GM10248 (cell line): Measurements from ENCODE around the gene BRD3.
"Not testable (repeated sequence)": the region's sequence is repeated elsewhere in the genome, so short reads cannot be mapped to it uniquely, and the experiment has no call there.

Source experiments
- CTCF ChIA-PET: fragments of 300-600 bp; sonication (Branson Sonifier 250); formaldehyde crosslinking; extraction: SDS; loops from one replicate; lab custom pipeline; 2021; ENCODE audit warnings: antibody characterized with exemption; lab: Yijun Ruan, JAX
- POLR2A ChIA-PET: fragments of 350-650 bp; sonication (Branson Sonifier 250); formaldehyde crosslinking; extraction: SDS; loops from one replicate; lab custom pipeline; 2020; ENCODE audit warnings: antibody characterized with exemption; lab: Yijun Ruan, JAX
- DNase-seq: peaks from one replicate; pipeline ENCODE4 v3.0.0; 2012; ENCODE audit errors: extremely low spot score
- CTCF ChIP-seq: IDR thresholded peaks from 2 replicates; pipeline ENCODE4 v1.5.1; 2012; ENCODE audit warnings: mild to moderate bottlenecking, low read depth; ENCODE audit errors: extremely low read depth, missing control alignments, control extremely low read depth

Gene BRD3

GRCh38 chr9:133991214-133991921, 76.5 kb downstream of the BRD3 start:
- CTCF ChIA-PET: interaction anchor here (0.6 to 1.3 kb wide), 6 partner anchors 11 to 210 kb away, joined by 3 to 4 read pairs (median 3); no protein-coding TSS in a partner anchor
- DNase-seq: no peak

GRCh38 chr9:133990366-133991213, 77.2 kb downstream of the BRD3 start:
- CTCF ChIA-PET: interaction anchor here (0.7 to 1.3 kb wide), 6 partner anchors 10 to 209 kb away, joined by 3 to 4 read pairs (median 3); no protein-coding TSS in a partner anchor
- no peak for TF ChIP-seq CTCF
- DNase-seq: no peak
- POLR2A ChIA-PET: interaction anchor here (0.6 to 1.2 kb wide), 2 partner anchors 16 to 22 kb away, joined by 3 read pairs; no protein-coding TSS in a partner anchor

More at GRCh38 chr9:133991214-133991921, 76.5 kb downstream of the BRD3 start:
- TF ChIP-seq CTCF: no peak
- POLR2A ChIA-PET: interaction anchor here (0.6 to 1.2 kb wide), 2 partner anchors 17 to 23 kb away, joined by 3 read pairs; no protein-coding TSS in a partner anchor

- TF ChIP-seq CTCF: no peak
- DNase-seq: no peak
- CTCF ChIA-PET: interaction anchor here (0.7 to 1.3 kb wide), 3 partner anchors 11 to 196 kb away, joined by 3 to 4 read pairs (median 3); no protein-coding TSS in a partner anchor
- POLR2A ChIA-PET: interaction anchor here (1.2 kb wide), 1 partner anchor 16 kb away, joined by 3 read pairs; no protein-coding TSS in a partner anchor
These were observed 78.0 kb downstream of the BRD3 start for GRCh38 chr9:133989625-133990365.

- ChIA-PET POLR2A (interaction anchor here (0.6 kb wide), 1 partner anchor 15 kb away, joined by 3 read pairs; no protein-coding TSS in a partner anchor), CTCF (interaction anchor here (0.6 to 1.0 kb wide), 3 partner anchors 27 to 206 kb away, joined by 3 read pairs; no protein-coding TSS in a partner anchor)
- not testable (repeated sequence) for DNase-seq
These were observed 79.1 kb downstream of the BRD3 start for GRCh38 chr9:133988771-133989170.

GRCh38 chr9:133987946-133988665, 79.7 kb downstream of the BRD3 start:
- CTCF ChIA-PET: interaction anchor here (0.9 to 1.8 kb wide), 3 partner anchors 11 to 194 kb away, joined by 3 read pairs; no protein-coding TSS in a partner anchor
- no peak for DNase-seq
- POLR2A ChIA-PET: no interaction called here
- no peak for TF ChIP-seq CTCF

GRCh38 chr9:133987446-133987788, 80.4 kb downstream of the BRD3 start:
- no peak for DNase-seq
- CTCF ChIA-PET: interaction anchor here (1.8 kb wide), 1 partner anchor 10 kb away, joined by 3 read pairs; no protein-coding TSS in a partner anchor
- POLR2A ChIA-PET: no interaction called here
- no peak for TF ChIP-seq CTCF
